DND-41 (cell line): ENCODE data around the gene HMCN1.

Source experiments
- EZH2 ChIP-seq: IDR thresholded peaks from 3 replicates; pipeline ENCODE4 v1.6.1; 2012; ENCODE audit warnings: borderline replicate concordance, low read depth, mild to moderate bottlenecking, moderate library complexity, low read length, inconsistent platforms; ENCODE audit not compliant: severe bottlenecking
- TF ChIP-seq, protein P1 (sequence below): IDR thresholded peaks from 2 replicates; pipeline ENCODE4 v1.5.1; 2012; ENCODE audit warnings: borderline replicate concordance, low read length, moderate library complexity, mild to moderate bottlenecking; ENCODE audit not compliant: poor library complexity, severe bottlenecking; ENCODE audit errors: extremely low read depth

DNA sequence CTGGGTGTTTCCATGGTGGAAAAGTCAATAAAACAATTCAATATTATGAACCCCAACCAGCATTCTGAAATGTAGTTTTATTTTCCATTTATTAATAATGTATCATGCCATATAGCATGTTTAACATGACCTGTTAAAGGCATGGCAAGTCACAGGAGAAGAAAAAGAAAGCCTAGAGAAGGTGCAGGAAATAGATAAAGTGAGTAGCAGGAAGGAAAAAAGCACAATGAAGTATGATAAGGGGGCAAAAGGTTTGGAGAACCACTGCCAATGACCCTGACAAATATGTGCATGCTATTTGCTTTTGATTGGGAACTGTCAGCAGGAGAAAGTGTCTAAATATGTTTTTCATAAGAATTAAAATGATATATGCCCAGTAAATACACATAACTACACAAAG is 85.6 kb downstream of the HMCN1 start:
- TF ChIP-seq EZH2, result no peak
- TF ChIP-seq, protein P1, sequence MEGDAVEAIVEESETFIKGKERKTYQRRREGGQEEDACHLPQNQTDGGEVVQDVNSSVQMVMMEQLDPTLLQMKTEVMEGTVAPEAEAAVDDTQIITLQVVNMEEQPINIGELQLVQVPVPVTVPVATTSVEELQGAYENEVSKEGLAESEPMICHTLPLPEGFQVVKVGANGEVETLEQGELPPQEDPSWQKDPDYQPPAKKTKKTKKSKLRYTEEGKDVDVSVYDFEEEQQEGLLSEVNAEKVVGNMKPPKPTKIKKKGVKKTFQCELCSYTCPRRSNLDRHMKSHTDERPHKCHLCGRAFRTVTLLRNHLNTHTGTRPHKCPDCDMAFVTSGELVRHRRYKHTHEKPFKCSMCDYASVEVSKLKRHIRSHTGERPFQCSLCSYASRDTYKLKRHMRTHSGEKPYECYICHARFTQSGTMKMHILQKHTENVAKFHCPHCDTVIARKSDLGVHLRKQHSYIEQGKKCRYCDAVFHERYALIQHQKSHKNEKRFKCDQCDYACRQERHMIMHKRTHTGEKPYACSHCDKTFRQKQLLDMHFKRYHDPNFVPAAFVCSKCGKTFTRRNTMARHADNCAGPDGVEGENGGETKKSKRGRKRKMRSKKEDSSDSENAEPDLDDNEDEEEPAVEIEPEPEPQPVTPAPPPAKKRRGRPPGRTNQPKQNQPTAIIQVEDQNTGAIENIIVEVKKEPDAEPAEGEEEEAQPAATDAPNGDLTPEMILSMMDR, result no peak
